A549 (cell line): ENCODE results near the gene GJD2. TPM values are rescaled to one million over a fixed set of nuclear protein-coding genes. Genes with fewer than 3 reads are reported as not detected.

Experiments used
- ATAC-seq, 2 experiments: fragments of 200-7000 bp in 1 of 2; fragments of >200 bp in 1 of 2; cut with Nextera tagmentation in 1 of 2; cut with Tn5 transposase in 1 of 2; 3 replicates each; pipeline versions ENCODE4 v1.8.0 to v1.9.1; 2018 to 2020; ENCODE audit warnings: mild to moderate bottlenecking in 1 of 2, moderate library complexity in 1 of 2
- CTCF ChIA-PET: fragments of 300-600 bp; sonication (Branson Sonifier 250); formaldehyde crosslinking; extraction: SDS; loops from one replicate; lab custom pipeline; 2021; ENCODE audit warnings: antibody characterized with exemption, inconsistent platforms; lab: Yijun Ruan, JAX
- POLR2A ChIA-PET: fragments of 350-600 bp; formaldehyde crosslinking; extraction: SDS; loops from one replicate; lab custom pipeline; 2021; ENCODE audit warnings: antibody characterized with exemption, inconsistent platforms; lab: Yijun Ruan, JAX
- DNase-seq, 2 experiments: peaks; one replicate each; pipeline versions ENCODE4 v3.0.0 to v3.0.0-alpha.2; 2011 to 2016; ENCODE audit warnings: low read depth in 1 of 2, low spot score in 1 of 2
- FAIRE-seq: peaks from 2 replicates; lab custom pipeline; 2011; peaks lifted over from hg19 to GRCh38; lab: Jason Lieb, UNC
- H3K27ac ChIP-seq, 2 experiments: fragments of >200 bp; sonication (Bioruptor Twin); formaldehyde crosslinking; 3 replicates each; pipeline ENCODE4 v1.5.1; 2016 to 2017
- H3K4me1 ChIP-seq: fragments of >200 bp; sonication (Bioruptor Twin); formaldehyde crosslinking; 3 replicates; pipeline ENCODE4 v1.6.1; 2016
- H3K4me2 ChIP-seq: fragments of >200 bp; sonication (Bioruptor Twin); formaldehyde crosslinking; 3 replicates; pipeline ENCODE4 v1.6.1; 2016
- H3K4me3 ChIP-seq: fragments of >200 bp; sonication (Bioruptor Twin); formaldehyde crosslinking; 3 replicates; pipeline ENCODE4 v1.5.1; 2016
- H3K9me3 ChIP-seq: fragments of >200 bp; sonication (Bioruptor Twin); formaldehyde crosslinking; 3 replicates; pipeline ENCODE4 v1.6.1; 2016
- CBX2 ChIP-seq: fragments of 200-600 bp; sonication (generic); IDR thresholded peaks from 2 replicates; pipeline ENCODE4 v1.6.1; 2016; ENCODE audit warnings: low read depth, mild to moderate bottlenecking, borderline replicate concordance
- CBX8 ChIP-seq: fragments of 200-600 bp; sonication (generic); IDR thresholded peaks from 2 replicates; pipeline ENCODE4 v1.6.1; 2016
- CEBPB ChIP-seq, 2 experiments: fragments of >200 bp in 1 of 2; sonication (Bioruptor Twin) in 1 of 2; formaldehyde crosslinking in 1 of 2; IDR thresholded peaks; 2 replicates each; pipeline ENCODE4 v1.6.1; 2012 to 2016
- CTCF ChIP-seq: fragments of >200 bp; sonication (Bioruptor Twin); formaldehyde crosslinking; IDR thresholded peaks from 3 replicates; pipeline ENCODE4 v1.5.1; 2016
- E2F6 ChIP-seq: IDR thresholded peaks from 2 replicates; pipeline ENCODE4 v1.6.1; 2012; ENCODE audit warnings: low read depth, borderline replicate concordance
- FOSB ChIP-seq: fragments of 250-450 bp; sonication (Bioruptor Pico); IDR thresholded peaks from 2 replicates; pipeline ENCODE4 v1.5.0; 2020; ENCODE audit warnings: mild to moderate bottlenecking, moderate library complexity
- GATA3 ChIP-seq: IDR thresholded peaks from 2 replicates; pipeline ENCODE4 v1.6.1; 2012; ENCODE audit warnings: borderline replicate concordance
- HMGXB4 ChIP-seq: fragments of 250-450 bp; sonication (Bioruptor Pico); IDR thresholded peaks from 2 replicates; pipeline ENCODE4 v1.5.0; 2021; ENCODE audit warnings: mild to moderate bottlenecking, moderate library complexity, borderline replicate concordance
- KDM1A ChIP-seq: fragments of 200-600 bp; sonication (generic); IDR thresholded peaks from 2 replicates; pipeline ENCODE4 v1.6.1; 2016; ENCODE audit warnings: low read depth, mild to moderate bottlenecking
- MAX ChIP-seq: IDR thresholded peaks from 2 replicates; pipeline ENCODE4 v1.6.1; 2012
- MYC ChIP-seq: IDR thresholded peaks from 2 replicates; pipeline ENCODE4 v1.6.1; 2012; ENCODE audit warnings: mild to moderate bottlenecking, inconsistent platforms, low read length, improper control_type of control experiment, borderline replicate concordance
- NPAS2 ChIP-seq: fragments of 250-450 bp; sonication (Bioruptor Pico); IDR thresholded peaks from 2 replicates; pipeline ENCODE4 v1.8.0; 2022; ENCODE audit warnings: mild to moderate bottlenecking, moderate library complexity, borderline replicate concordance
- PHF8 ChIP-seq: fragments of 200-600 bp; sonication (generic); IDR thresholded peaks from 2 replicates; pipeline ENCODE4 v1.6.1; 2016; ENCODE audit warnings: low read depth, mild to moderate bottlenecking, antibody characterized with exemption, moderate library complexity, borderline replicate concordance
- REST ChIP-seq: fragments of 200-600 bp; sonication (generic); IDR thresholded peaks from 2 replicates; pipeline ENCODE4 v1.6.1; 2016; ENCODE audit warnings: antibody characterized with exemption, mild to moderate bottlenecking, moderate library complexity
- USF2 ChIP-seq: fragments of 450-650 bp; IDR thresholded peaks from 2 replicates; pipeline ENCODE4 v1.6.1; 2014; ENCODE audit warnings: antibody characterized with exemption
- WGBS: methylation state at CpG from one replicate; pipeline ENCODE4 v1.1.6; 2017; ENCODE audit errors: missing lambda C conversion rate; 5-methylcytosine and 5-hydroxymethylcytosine counted together
- polyA plus RNA-seq, 4 experiments: library from polyadenylated mRNA; depleted of rRNA in 3 of 4; stranded (reverse); fragments of >200 nt; fragmentation: RNase III in 1 of 4; extraction: RNeasy Plus Mini Kit Qiagen cat#74134 plus additional on column Dnase treatment in 1 of 4; gene quantifications; 2 replicates in 3 of 4; 3 replicates in 1 of 4; pipeline ENCODE4 v1.2.3, GENCODE V29; 2011 to 2017

Gene GJD2
- polyA plus RNA-seq, 2 of the 4 experiments (the other 2 are of a cell fraction): not detected

GRCh38 chr15:34755419-34755773 lies 598 bp upstream of the GJD2 start:
- peaks cover 8% of the 10 kb centered on the region; the same call in 1 of the 3 replicates for H3K4me1 ChIP-seq
- peak overlapping the region; percentile 43 for H3K4me3 ChIP-seq
- 9% methylated on average over 11 of the region's 11 CpGs for WGBS
- DNase-seq: no peak
- no peak for TF ChIP-seq CEBPB (IDR thresholded peaks at IDR 0.05)
- TF ChIP-seq USF2: no peak
- no peak for TF ChIP-seq REST
- TF ChIP-seq NPAS2: no peak
- TF ChIP-seq HMGXB4 (CRISPR knock-in tag): no peak
- no peak for TF ChIP-seq E2F6
- TF ChIP-seq MAX: no peak
- TF ChIP-seq, all 56 proteins: peak for 0
- ATAC-seq (0 out of 6 replicates have a peak, but pooled peaks of 1 of the 2 experiments have one; percentile 13), FAIRE-seq (no peak)
- 0 out of 3 replicates have a peak, but pooled peaks cover 2% of the 10 kb centered on the region for H3K9me3 ChIP-seq
- POLR2A ChIA-PET: no interaction called here
- H3K27ac ChIP-seq: no peak overlapping the region
- CTCF ChIA-PET: interaction anchor here (0.6 kb wide), 1 partner anchor 9 kb away, joined by 3 read pairs; no protein-coding TSS in a partner anchor
- peak overlapping the region; percentile 92 for H3K4me2 ChIP-seq

- TF ChIP-seq CTCF (no peak), CBX8 (no peak), CEBPB (IDR thresholded peaks at IDR 0.05) (no peak), REST (no peak), KDM1A (no peak), MYC (no peak), FOSB (CRISPR knock-in tag) (no peak), GATA3 (no peak), PHF8 (no peak), CBX2 (no peak)
- Histone ChIP-seq H3K4me2 (peak overlapping the region; percentile 92), H3K9me3 (0 out of 3 replicates have a peak, but pooled peaks cover 2% of the 10 kb centered on the region), H3K27ac (no peak overlapping the region), H3K4me1 (peaks cover 8% of the 10 kb centered on the region; the same call in 1 of the 3 replicates), H3K4me3 (peak overlapping the region; percentile 43; the same call in 2 of the 3 replicates)
- no peak for DNase-seq
- ChIA-PET POLR2A (no interaction called here), CTCF (no interaction called here)
- peak in 1 of 2 experiments; percentile 29; a peak in 2 of 6 replicates for ATAC-seq
- WGBS: 51% methylated on average over 27 of the region's 27 CpGs
- FAIRE-seq: no peak
Measured at GRCh38 chr15:34754171-34754601, 612 bp downstream of the GJD2 start.
